HepG2 (cell line): ENCODE measurements around the gene RGS19. TPM values are rescaled to one million over a fixed set of nuclear protein-coding genes. Genes with fewer than 3 reads are reported as not detected.
A peak's percentile ranks its signal among the peaks of the same experiment; 100 is the strongest.

ENCODE experiments used
- BCL6 ChIP-seq: IDR thresholded peaks from 2 replicates; pipeline ENCODE4 v1.6.1; 2016; ENCODE audit warnings: missing genetic modification reagents, missing compliant biosample characterization
- BORCS8-MEF2B ChIP-seq: sonication (generic); formaldehyde crosslinking; IDR thresholded peaks from 2 replicates; pipeline ENCODE4 v1.8.0; 2022; ENCODE audit warnings: mild to moderate bottlenecking, missing genetic modification reagents
- DBP ChIP-seq: sonication (generic); formaldehyde crosslinking; IDR thresholded peaks from 2 replicates; pipeline ENCODE4 v1.4.0; 2020; ENCODE audit warnings: missing genetic modification reagents; ENCODE audit errors: not compliant biosample characterization
- HDAC6 ChIP-seq: fragments of 200-600 bp; sonication (generic); IDR thresholded peaks from 2 replicates; pipeline ENCODE4 v1.7.0; 2017; ENCODE audit warnings: mild to moderate bottlenecking, antibody characterized with exemption, low read length, low read depth
- HHEX ChIP-seq: IDR thresholded peaks from 2 replicates; pipeline ENCODE4 v1.6.1; 2016; ENCODE audit warnings: control low read depth
- KAT2B ChIP-seq: fragments of 150-350 bp; IDR thresholded peaks from 2 replicates; pipeline ENCODE4 v1.6.1; 2014; ENCODE audit warnings: low read depth, low read length, borderline replicate concordance
- KDM5B ChIP-seq: sonication (generic); formaldehyde crosslinking; IDR thresholded peaks from 2 replicates; pipeline ENCODE4 v1.4.0; 2020; ENCODE audit warnings: missing genetic modification reagents, mild to moderate bottlenecking, borderline replicate concordance
- MED1 ChIP-seq: sonication (generic); formaldehyde crosslinking; IDR thresholded peaks from 2 replicates; pipeline ENCODE4 v1.4.0; 2020; ENCODE audit warnings: missing genetic modification reagents
- MXI1 ChIP-seq: IDR thresholded peaks from 3 replicates; pipeline ENCODE4 v1.6.1; 2012; ENCODE audit warnings: low read depth, low read length, inconsistent platforms, borderline replicate concordance
- PAXIP1 ChIP-seq: sonication (generic); formaldehyde crosslinking; conservative IDR thresholded peaks from 2 replicates; pipeline ENCODE4 v1.4.0; 2020; ENCODE audit warnings: mild to moderate bottlenecking, missing genetic modification reagents, moderate library complexity
- RFX1 ChIP-seq: fragments of 450-650 bp; IDR thresholded peaks from 2 replicates; pipeline ENCODE4 v1.6.1; 2017
- TFDP2 ChIP-seq: sonication (generic); formaldehyde crosslinking; IDR thresholded peaks from 2 replicates; pipeline ENCODE4 v1.4.0; 2020; ENCODE audit warnings: missing genetic modification reagents
- ZFYVE20 ChIP-seq: sonication (generic); formaldehyde crosslinking; IDR thresholded peaks from 2 replicates; pipeline ENCODE4 v1.8.0; 2023; ENCODE audit warnings: low read depth, mild to moderate bottlenecking, moderate library complexity, missing genetic modification reagents, borderline replicate concordance
- ZMYM4 ChIP-seq: sonication (generic); formaldehyde crosslinking; IDR thresholded peaks from 2 replicates; pipeline ENCODE4 v1.8.1; 2023; ENCODE audit warnings: mild to moderate bottlenecking, missing genetic modification reagents
- ZNF605 ChIP-seq: sonication (generic); formaldehyde crosslinking; IDR thresholded peaks from 2 replicates; pipeline ENCODE4 v1.8.0; 2022; ENCODE audit warnings: mild to moderate bottlenecking, missing genetic modification reagents
- ZNF784 ChIP-seq: sonication (generic); formaldehyde crosslinking; IDR thresholded peaks from 2 replicates; pipeline ENCODE4 v1.5.1; 2020; ENCODE audit warnings: missing genetic modification reagents, mild to moderate bottlenecking, borderline replicate concordance
- polyA plus RNA-seq, 8 experiments: library from polyadenylated mRNA; depleted of rRNA in 3 of 8; stranded (reverse) in 7 of 8; unstranded in 1 of 8; fragments of >200 nt; fragmentation: Illumina TruSeq in 4 of 8; extraction: Trizol in 4 of 8; gene quantifications; 2 replicates each; pipeline versions ENCODE4 v1.2.1 to v1.2.3, GENCODE V29; 2011 to 2016; ENCODE audit warnings: low read depth in 4 of 8, missing spikeins in 1 of 8, mixed read lengths in 1 of 8; ENCODE audit not compliant: insufficient read depth in 1 of 8
- total RNA-seq, 5 experiments: library from RNA; depleted of rRNA; stranded (reverse); fragments of >200 nt; fragmentation: Illumina TruSeq; extraction: Trizol; gene quantifications; 2 replicates each; pipeline ENCODE4 v1.2.3, GENCODE V29; 2016; ENCODE audit warnings: low read depth in 1 of 5

The RGS19 gene
- total and polyA plus RNA-seq, 2 of the 13 experiments (the other 11 are each of a cell fraction or from before 2014, with no cell fraction given) = 10.7 to 11.9 TPM

GRCh38 chr20:64063389-64064144 is 15.8 kb downstream of the RGS19 start (continued):
- TF ChIP-seq TFDP2 (CRISPR knock-in tag) (no peak; the same call in 1 of the 2 replicates), DBP (CRISPR knock-in tag) (peak; percentile 63), KDM5B (no peak), ZNF784 (CRISPR knock-in tag) (no peak), BORCS8-MEF2B (CRISPR knock-in tag) (0 out of 2 replicates have a peak, but pooled peaks have one; percentile 18), PAXIP1 (no peak), ZMYM4 (CRISPR knock-in tag) (peak; percentile 42; the same call in 1 of the 2 replicates), HHEX (CRISPR knock-in tag) (no peak), MXI1 (no peak), BCL6 (CRISPR knock-in tag) (no peak; the same call in 1 of the 2 replicates), HDAC6 (no peak), ZNF605 (CRISPR knock-in tag) (no peak; the same call in 1 of the 2 replicates), KAT2B (no peak), ZFYVE20 (CRISPR knock-in tag) (no peak), RFX1 (peak; percentile 5; the same call in 1 of the 2 replicates), MED1 (CRISPR knock-in tag) (0 out of 2 replicates have a peak, but pooled peaks have one; percentile 38)
